HPDE6-E6E7 (cell line): ENCODE data around the gene KLHL6.
A peak's percentile ranks its signal among the peaks of the same experiment; 100 is the strongest.

Source experiments
- DNase-seq: peaks from one replicate; pipeline ENCODE4 v3.0.0; 2011; ENCODE audit warnings: missing footprints; ENCODE audit errors: extremely low spot score

Gene KLHL6

GRCh38 chr3:183564046-183564445, 8.5 kb upstream of the KLHL6 start:
- no peak for DNase-seq

DNA sequence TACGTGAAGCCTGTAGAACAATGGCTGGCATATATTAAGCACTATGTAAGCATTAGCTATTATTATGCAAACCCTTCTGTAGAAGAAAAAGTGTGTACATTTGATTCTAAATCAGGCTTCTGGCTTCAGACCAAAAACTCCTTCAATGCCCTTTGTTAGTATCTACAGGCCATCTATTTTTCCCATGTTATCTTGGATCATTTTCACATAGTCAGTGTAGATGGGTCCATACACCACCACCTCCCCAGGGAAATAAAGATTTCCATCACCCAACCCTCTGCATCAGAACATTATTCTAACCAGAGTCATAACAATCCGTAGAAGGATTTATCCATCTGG, 8.0 kb upstream of the KLHL6 start:
- no peak for DNase-seq

- peak; percentile 27 for DNase-seq
Observed at GRCh38 chr3:183560607-183561006, 5.1 kb upstream of the KLHL6 start.

DNA sequence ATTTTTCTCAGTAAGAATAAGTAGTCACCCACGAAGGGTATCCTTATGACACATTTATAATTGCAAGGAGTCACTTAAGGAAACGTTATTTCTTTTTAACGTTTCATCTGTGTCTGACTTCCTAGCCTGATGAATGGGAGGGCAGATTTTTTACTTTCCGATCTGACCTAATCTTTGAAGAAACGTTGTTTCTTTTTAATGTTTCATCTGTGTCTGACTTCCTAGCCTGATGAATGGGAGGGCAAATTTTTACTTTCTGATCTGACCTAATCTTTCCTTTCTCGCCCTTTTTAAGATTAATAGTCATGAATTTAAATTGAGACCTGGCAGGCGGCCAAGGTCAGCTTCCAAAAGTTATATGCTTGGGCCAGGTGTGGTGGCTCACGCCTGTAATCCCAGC, 3.0 kb upstream of the KLHL6 start:
- no peak for DNase-seq

DNA sequence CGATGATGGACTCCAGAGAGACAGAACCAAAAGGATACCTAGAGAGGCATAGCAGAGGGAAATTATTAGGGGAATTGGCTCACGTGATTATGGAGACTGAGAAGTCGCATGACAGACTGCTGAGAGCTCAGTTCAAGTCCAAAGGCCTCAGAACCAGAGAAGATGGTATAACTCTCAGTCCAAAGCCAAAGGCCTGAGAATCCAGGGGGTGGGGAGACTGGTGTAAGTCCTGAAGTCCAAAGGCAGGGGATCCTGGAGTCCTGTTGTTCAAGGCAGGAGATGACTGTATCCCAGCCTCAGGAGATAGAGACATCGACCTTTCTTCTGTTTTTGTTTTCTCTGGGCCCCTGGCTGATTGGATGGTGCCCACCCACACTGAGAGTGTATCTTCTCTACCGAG, 1.2 kb upstream of the KLHL6 start:
- DNase-seq, result no peak

- DNase-seq, result no peak
Observed at GRCh38 chr3:183554377-183554776, 1.1 kb downstream of the KLHL6 start.

- DNase-seq, result no peak
Observed at GRCh38 chr3:183553334-183554026, 2.0 kb downstream of the KLHL6 start.

DNA sequence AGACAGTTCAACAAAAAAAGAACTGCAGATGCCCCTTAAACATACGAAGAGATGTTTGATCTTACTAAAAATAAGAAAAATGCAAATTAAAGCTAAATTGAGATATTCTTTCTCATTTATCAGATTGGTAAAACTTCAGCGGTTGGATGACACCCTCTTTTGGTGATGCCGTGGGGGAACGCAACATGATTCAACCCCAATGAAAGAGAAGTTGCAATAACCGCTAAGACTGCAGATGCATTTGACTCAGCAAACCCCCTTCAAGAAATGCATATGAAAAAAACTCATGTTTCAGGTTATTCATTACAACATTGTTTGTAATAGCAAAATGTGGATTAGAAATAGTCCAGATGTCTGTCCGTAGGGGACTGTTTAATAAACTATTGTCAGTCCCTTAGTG, 3.6 kb downstream of the KLHL6 start:
- DNase-seq, result no peak

- peak; percentile 88 for DNase-seq
Observed at GRCh38 chr3:183548262-183548769, 7.2 kb downstream of the KLHL6 start.

GRCh38 chr3:183546625-183547024, 8.9 kb downstream of the KLHL6 start:
- DNase-seq, result no peak

DNA sequence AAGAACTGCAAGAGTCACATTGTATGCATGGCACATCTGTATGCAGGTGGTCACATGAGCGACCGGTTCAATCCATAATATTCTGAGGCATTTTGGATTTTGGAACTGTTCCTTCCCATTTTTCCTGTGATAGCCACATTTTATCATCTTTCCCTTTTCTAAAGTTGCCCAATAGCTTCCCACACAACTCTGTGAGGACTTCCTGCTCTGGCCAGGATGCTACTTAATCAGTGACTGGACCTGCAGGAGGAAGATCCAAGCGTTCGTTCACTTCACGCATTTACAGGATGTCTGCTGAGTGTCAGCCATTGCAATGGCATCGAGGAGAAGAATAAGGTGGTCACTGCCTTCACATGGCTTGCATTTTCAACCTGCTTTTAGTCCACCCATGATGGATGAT, 9.8 kb downstream of the KLHL6 start:
- no peak for DNase-seq

- no peak for DNase-seq
Observed at GRCh38 chr3:183542355-183542754, 13.2 kb downstream of the KLHL6 start.

GRCh38 chr3:183541738-183542137, 13.8 kb downstream of the KLHL6 start:
- no peak for DNase-seq

DNA sequence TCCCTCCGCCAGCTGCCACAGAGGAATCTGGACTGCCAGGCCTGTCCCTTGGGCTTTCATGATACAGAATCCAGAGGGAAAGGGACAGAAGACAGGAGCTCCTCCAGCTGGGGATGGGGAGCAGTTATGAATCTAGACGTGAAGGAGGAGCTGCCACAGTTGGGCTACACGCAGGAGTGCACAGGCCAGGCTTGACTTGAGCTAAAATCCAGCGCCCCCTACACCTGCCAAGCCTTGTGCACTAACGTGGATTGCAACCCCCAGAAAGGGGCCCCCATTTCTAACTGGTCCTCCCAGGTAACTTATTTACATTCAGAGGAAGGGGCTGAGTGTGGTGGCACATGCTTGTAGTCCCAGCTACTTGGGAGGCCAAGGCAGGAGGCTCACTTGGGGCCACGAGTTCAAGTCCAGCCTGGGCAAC, 14.3 kb downstream of the KLHL6 start:
- DNase-seq, result no peak

GRCh38 chr3:183540501-183541234, 14.8 kb downstream of the KLHL6 start:
- DNase-seq, result no peak

DNA sequence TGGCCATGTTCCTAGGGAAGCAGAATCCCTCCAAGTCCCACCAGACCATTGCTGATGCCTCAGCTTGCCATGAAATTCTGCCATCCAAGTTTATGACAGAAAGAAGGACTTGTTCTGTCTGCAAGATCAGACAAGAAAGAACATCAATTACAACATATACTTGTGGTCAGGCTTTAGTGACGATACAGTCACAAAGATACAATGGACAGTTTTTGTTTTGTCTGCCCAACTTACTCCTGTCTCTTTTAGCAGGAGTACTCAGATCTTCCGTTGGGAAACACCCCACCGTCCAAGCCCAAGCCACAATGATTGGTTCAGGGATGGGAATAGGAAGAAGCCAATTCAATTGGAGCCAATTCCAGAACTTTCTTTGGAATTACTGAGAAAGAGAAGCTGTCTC, 15.7 kb downstream of the KLHL6 start:
- DNase-seq, result peak; percentile 21

GRCh38 chr3:183538486-183538885, 17.0 kb downstream of the KLHL6 start:
- no peak for DNase-seq

GRCh38 chr3:183537295-183537730, 18.2 kb downstream of the KLHL6 start:
- DNase-seq, result no peak

DNA sequence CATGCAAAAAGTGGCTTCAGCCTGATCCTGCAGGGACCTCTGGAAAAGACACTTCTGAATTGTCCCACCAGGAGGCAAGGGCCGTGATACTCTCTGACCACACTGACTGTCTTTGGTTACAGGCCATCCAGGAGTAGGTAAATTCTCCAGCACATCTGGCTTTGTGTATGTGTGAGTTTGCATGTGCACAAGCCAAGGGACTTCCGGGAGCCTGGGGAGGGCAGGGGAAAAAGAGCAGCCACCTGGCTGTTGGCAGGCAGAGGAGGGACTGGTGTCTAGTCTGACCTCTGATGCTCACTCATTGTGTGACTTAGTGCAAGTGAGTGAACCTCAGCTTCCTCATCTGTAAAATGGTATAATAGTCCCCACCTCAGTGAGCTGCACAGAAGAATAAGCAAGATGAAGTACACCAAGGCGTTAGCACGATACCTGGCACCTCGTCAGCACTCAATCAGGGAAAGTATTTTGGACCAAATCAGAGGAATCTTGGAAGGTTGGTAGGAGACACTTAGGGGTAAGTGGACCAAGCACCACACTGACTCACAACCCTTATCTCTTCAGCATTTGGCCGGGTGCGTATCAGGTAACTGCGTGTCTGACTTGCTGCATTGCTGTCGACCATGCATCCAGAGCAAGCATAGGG, 19.1 kb downstream of the KLHL6 start:
- DNase-seq, result no peak

GRCh38 chr3:183534249-183534648, 21.3 kb downstream of the KLHL6 start:
- no peak for DNase-seq

DNA sequence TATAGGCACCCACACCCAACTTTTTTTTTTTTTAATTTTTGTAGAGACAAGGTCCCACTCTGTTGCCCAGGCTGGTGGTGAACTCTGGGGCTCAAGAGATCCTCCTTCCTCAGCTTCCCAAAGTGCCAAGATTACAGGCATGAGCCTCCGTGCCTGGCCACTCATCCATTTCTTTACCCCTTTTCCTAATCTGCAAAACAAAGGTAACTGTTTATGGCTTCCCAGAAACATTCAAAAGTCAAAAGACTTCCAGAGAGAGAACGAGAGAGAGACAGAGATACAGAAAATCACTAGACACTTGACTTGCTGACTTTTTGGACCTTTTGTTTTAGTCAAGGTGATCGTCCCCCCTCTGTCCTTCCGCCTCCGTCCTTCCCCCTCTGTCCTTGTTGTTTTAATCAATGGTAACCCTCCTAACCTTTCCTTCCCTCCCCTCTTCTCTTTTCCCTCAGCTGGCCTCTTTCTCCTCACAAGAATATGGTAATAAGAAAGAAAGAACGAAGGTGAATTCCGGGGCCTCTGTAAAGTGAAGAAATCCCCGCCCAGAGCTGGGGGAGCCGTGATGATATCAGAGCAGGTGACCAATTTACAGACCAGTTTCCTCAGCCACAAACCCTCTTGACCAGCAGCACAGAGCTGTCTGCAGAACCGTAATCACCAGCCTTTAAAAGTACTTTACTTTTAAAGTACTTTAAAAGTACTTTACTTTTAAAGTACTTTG, 21.9 kb downstream of the KLHL6 start:
- DNase-seq, result no peak
